ENCODE measurements around the gene PCDHGB7. TPM values are rescaled to one million over a fixed set of nuclear protein-coding genes. Genes with fewer than 3 reads are reported as not detected.

PCDHGB7 gene
- total and polyA plus RNA-seq, 10 of the 15 experiments (the other 5 are each of a cell fraction or from before 2014, with no cell fraction given), result 0.27 to 1.3 (median 0.54) TPM; not detected in 2

- TF ChIP-seq WRNIP1 (IDR thresholded peaks at IDR 0.05; ENCODE audit: borderline replicate concordance, low read depth, low read length) (no peak), STAT1 (conservative IDR thresholded peaks at IDR 0.05) (no peak), MYB (IDR thresholded peaks at IDR 0.05; ENCODE audit: borderline replicate concordance, low read depth, low read length) (no peak), PML (IDR thresholded peaks at IDR 0.05; ENCODE audit: low read length) (no peak)
These were observed 1.8 kb downstream of the PCDHGB7 start (continued) for GRCh38 chr5:141419074-141419880.

DNA sequence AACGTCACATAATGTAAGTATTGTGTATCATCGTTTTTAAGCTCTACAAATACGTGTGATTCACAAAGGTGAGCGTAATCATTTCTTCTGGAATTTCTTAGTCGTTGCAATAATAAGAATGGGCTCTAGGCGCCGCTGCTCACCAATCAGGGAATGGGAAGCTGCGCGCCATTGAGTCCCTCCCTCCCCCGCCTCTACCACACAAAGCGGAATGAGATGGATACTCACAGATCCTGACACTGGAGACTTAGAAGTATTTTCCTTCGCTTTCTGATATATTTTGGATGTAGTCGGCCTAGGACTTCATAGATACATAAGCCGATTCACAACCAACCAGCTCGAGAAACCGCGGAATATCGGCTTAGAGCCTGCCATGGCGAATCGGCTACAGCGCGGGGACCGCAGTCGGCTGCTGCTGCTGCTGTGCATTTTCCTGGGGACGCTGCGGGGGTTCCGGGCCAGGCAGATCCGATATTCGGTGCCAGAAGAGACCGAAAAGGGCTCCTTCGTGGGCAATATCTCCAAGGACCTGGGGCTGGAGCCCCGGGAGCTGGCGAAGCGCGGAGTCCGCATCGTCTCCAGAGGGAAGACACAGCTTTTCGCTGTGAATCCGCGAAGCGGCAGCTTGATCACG is 3.5 kb downstream of the PCDHGB7 start, which contains the start of gene PCDHGA11:
TSS of gene PCDHGA11 (plus strand) at position 197 of the 634 bp plus-strand sequence. CDS start at position 374, 177 bp downstream.
- intact Hi-C loops (cut with micrococcal nuclease; ENCODE audit: unreplicated experiment) (loop anchor here (1.0 to 2.0 kb wide), 4 partner anchors 54 to 137 kb away; partner anchors contain the start of gene PCDHGC3), in situ Hi-C loops (cut with MboI) (no loop called here)
- peak within 1 kb of the TSS; percentile 76 for H3K4me3 ChIP-seq
- no peaks in the 10 kb centered on the region for H3K79me2 ChIP-seq (ENCODE audit: control insufficient read depth, insufficient read depth, low read length)
- CTCF ChIA-PET, result interaction anchor here (0.6 to 10.9 kb wide), 47 partner anchors 9 to 468 kb away, joined by 3 to 245 read pairs (median 4); partner anchors contain the start of genes PCDHGA10, PCDHGA12, PCDHGA6 and PCDHGB3
- peak; percentile 37 for DNase-seq (ENCODE audit: low read depth, low spot score)
- peak within 1 kb of the TSS; percentile 64 for H3K9ac ChIP-seq (ENCODE audit: control insufficient read depth, insufficient read depth, low read length)
- H3K27ac ChIP-seq (ENCODE audit: control insufficient read depth, insufficient read depth), result no peak within 1 kb of the TSS
- ATAC-seq, result peak; percentile 77
- no peaks in the 10 kb centered on the region; a peak in 1 of 4 replicates for H3K27me3 ChIP-seq (replicated peaks in 1 of 2; ENCODE audit: control insufficient read depth in 2 of 2, insufficient read depth in 2 of 2, low read length in 1 of 2)
- peak; percentile 57 for FAIRE-seq
- H3K9me3 ChIP-seq (replicated peaks; ENCODE audit: control insufficient read depth, insufficient read depth, low read length), result peaks cover 15% of the 10 kb centered on the region; the same call in 2 of the 3 replicates
- 10% methylated on average over 42 of the region's 42 CpGs for WGBS (ENCODE audit: insufficient coverage, insufficient replicate concordance, low lambda C conversion rate, missing lambda C conversion rate)
- no peaks in the 10 kb centered on the region for H4K20me1 ChIP-seq (ENCODE audit: control insufficient read depth, insufficient read depth)
- SMC1A ChIA-PET (ENCODE audit: uncharacterized antibody, unreplicated experiment), result interaction anchor here (0.7 to 2.8 kb wide), 29 partner anchors 8 to 926 kb away, joined by 3 to 41 read pairs (median 5); partner anchors contain the start of genes PCDHGA10, PCDHGA12, PCDHGB3 and PCDHGC3
- H3K4me1 ChIP-seq (ENCODE audit: control insufficient read depth, insufficient read depth, low read length), result peaks cover 4% of the 10 kb centered on the region; the same call in 1 of the 2 replicates
- H3K4me2 ChIP-seq (ENCODE audit: control insufficient read depth, insufficient read depth), result peak within 1 kb of the TSS; percentile 79
- BruUV-seq (replicated peaks), result TSS peak; percentile 63
- POLR2A ChIA-PET, result interaction anchor here (1.2 kb wide), 1 partner anchor 143 kb away, joined by 5 read pairs; no protein-coding TSS in a partner anchor
- RAD21 ChIA-PET (ENCODE audit: unreplicated experiment), result interaction anchor here (0.5 to 2.6 kb wide), 25 partner anchors 8 to 234 kb away, joined by 3 to 34 read pairs (median 5); partner anchors contain the start of genes PCDHB9, PCDHGA10, PCDHGA12 and PCDHGB3
- H3K36me3 ChIP-seq (ENCODE audit: control insufficient read depth in 2 of 2, insufficient read depth in 2 of 2, low read length in 1 of 2), result no peaks in the 10 kb centered on the region
- H2AFZ ChIP-seq (ENCODE audit: control insufficient read depth, low read depth, low read length), result peak within 1 kb of the TSS; percentile 98
- TF ChIP-seq NBN (IDR thresholded peaks at IDR 0.05) (0 out of 2 replicates have a peak, but pooled peaks have one; percentile 65), ZNF24 (IDR thresholded peaks at IDR 0.05) (peak; percentile 75; the same call in 1 of the 2 replicates), GABPA (IDR thresholded peaks at IDR 0.05; ENCODE audit: low read depth) (no peak), CREB1 (IDR thresholded peaks at IDR 0.05; ENCODE audit: low read depth) (0 out of 2 replicates have a peak, but pooled peaks have one; percentile 37), RB1 (IDR thresholded peaks at IDR 0.05; ENCODE audit: borderline replicate concordance) (peak; percentile 25; the same call in 1 of the 2 replicates), ETV6 (conservative IDR thresholded peaks at IDR 0.05 in 1 of 2, IDR thresholded peaks at IDR 0.05 in 1 of 2; ENCODE audit: borderline replicate concordance in 1 of 2, low read depth in 1 of 2) (0 out of 4 replicates have a peak, but pooled peaks of 1 of the 2 experiments have one; percentile 8), RELA (IDR thresholded peaks at IDR 0.05; ENCODE audit: borderline replicate concordance, partially characterized antibody) (no peak), IKZF1 (conservative IDR thresholded peaks at IDR 0.05) (peak; percentile 38), CBX3 (IDR thresholded peaks at IDR 0.05; ENCODE audit: borderline replicate concordance, low read depth) (no peak), EED (IDR thresholded peaks at IDR 0.05; ENCODE audit: low read depth) (peak; percentile 52), RUNX3 (IDR thresholded peaks at IDR 0.05; ENCODE audit: low read length) (peak; percentile 76), CBX5 (IDR thresholded peaks at IDR 0.05; ENCODE audit: low read depth) (peak; percentile 84; the same call in 1 of the 2 replicates)
- TF ChIP-seq, protein P1, sequence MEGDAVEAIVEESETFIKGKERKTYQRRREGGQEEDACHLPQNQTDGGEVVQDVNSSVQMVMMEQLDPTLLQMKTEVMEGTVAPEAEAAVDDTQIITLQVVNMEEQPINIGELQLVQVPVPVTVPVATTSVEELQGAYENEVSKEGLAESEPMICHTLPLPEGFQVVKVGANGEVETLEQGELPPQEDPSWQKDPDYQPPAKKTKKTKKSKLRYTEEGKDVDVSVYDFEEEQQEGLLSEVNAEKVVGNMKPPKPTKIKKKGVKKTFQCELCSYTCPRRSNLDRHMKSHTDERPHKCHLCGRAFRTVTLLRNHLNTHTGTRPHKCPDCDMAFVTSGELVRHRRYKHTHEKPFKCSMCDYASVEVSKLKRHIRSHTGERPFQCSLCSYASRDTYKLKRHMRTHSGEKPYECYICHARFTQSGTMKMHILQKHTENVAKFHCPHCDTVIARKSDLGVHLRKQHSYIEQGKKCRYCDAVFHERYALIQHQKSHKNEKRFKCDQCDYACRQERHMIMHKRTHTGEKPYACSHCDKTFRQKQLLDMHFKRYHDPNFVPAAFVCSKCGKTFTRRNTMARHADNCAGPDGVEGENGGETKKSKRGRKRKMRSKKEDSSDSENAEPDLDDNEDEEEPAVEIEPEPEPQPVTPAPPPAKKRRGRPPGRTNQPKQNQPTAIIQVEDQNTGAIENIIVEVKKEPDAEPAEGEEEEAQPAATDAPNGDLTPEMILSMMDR (IDR thresholded peaks at IDR 0.05 in 2 of 3, conservative IDR thresholded peaks at IDR 0.05 in 1 of 3; ENCODE audit: control insufficient read depth in 2 of 3, extremely low read depth in 1 of 3, insufficient read depth in 1 of 3, low read depth in 3 of 3, low read length in 3 of 3), result peak; percentile 83 to 89 (median 89)
- TF ChIP-seq, protein P2, sequence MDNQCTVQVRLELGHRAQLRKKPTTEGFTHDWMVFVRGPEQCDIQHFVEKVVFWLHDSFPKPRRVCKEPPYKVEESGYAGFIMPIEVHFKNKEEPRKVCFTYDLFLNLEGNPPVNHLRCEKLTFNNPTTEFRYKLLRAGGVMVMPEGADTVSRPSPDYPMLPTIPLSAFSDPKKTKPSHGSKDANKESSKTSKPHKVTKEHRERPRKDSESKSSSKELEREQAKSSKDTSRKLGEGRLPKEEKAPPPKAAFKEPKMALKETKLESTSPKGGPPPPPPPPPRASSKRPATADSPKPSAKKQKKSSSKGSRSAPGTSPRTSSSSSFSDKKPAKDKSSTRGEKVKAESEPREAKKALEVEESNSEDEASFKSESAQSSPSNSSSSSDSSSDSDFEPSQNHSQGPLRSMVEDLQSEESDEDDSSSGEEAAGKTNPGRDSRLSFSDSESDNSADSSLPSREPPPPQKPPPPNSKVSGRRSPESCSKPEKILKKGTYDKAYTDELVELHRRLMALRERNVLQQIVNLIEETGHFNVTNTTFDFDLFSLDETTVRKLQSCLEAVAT (IDR thresholded peaks at IDR 0.05), result no peak
